ENCODE data around the gene NISCH.

NISCH gene

GRCh38 chr3:52483577-52484381 is 28.4 kb downstream of the NISCH start:
- TF ChIP-seq CTCF (IDR thresholded peaks at IDR 0.05; ENCODE audit: low read depth, low read length), result no peak
- no peak for TF ChIP-seq EZH2phosphoT487 (IDR thresholded peaks at IDR 0.05; ENCODE audit: low read depth)
- Histone ChIP-seq H3K4me1 (ENCODE audit: low read length) (no peaks in the 10 kb centered on the region), H3K27me3 (ENCODE audit: low read depth, low read length) (no peaks in the 10 kb centered on the region), H3K9me3 (ENCODE audit: insufficient read depth, low read length) (no peaks in the 10 kb centered on the region), H3K27ac (ENCODE audit: low read length) (no peak overlapping the region), H3K79me2 (ENCODE audit: low read length) (no peaks in the 10 kb centered on the region), H3K4me3 (ENCODE audit: low read length) (no peak overlapping the region), H3K9ac (ENCODE audit: low read length) (no peak overlapping the region), H3K36me3 (replicated peaks; ENCODE audit: low read depth, low read length) (peaks cover 41% of the 10 kb centered on the region), H3K4me2 (ENCODE audit: low read length) (no peak overlapping the region), H2AFZ (ENCODE audit: low read depth, low read length) (no peak overlapping the region), H4K20me1 (ENCODE audit: insufficient read depth, low read length) (no peaks in the 10 kb centered on the region)

- Histone ChIP-seq H4K20me1 (ENCODE audit: insufficient read depth, low read length) (no peaks in the 10 kb centered on the region), H3K9me3 (ENCODE audit: insufficient read depth, low read length) (no peaks in the 10 kb centered on the region), H3K4me1 (ENCODE audit: low read length) (no peaks in the 10 kb centered on the region), H3K4me3 (ENCODE audit: low read length) (no peak overlapping the region), H3K9ac (ENCODE audit: low read length) (no peak overlapping the region), H3K79me2 (ENCODE audit: low read length) (no peaks in the 10 kb centered on the region), H3K27ac (ENCODE audit: low read length) (no peak overlapping the region), H2AFZ (ENCODE audit: low read depth, low read length) (no peak overlapping the region), H3K4me2 (ENCODE audit: low read length) (no peak overlapping the region), H3K36me3 (replicated peaks; ENCODE audit: low read depth, low read length) (peaks cover 40% of the 10 kb centered on the region), H3K27me3 (ENCODE audit: low read depth, low read length) (no peaks in the 10 kb centered on the region)
- TF ChIP-seq EZH2phosphoT487 (IDR thresholded peaks at IDR 0.05; ENCODE audit: low read depth) (no peak), CTCF (IDR thresholded peaks at IDR 0.05; ENCODE audit: low read depth, low read length) (no peak)
Measured at GRCh38 chr3:52484680-52485461, 29.5 kb downstream of the NISCH start.

DNA sequence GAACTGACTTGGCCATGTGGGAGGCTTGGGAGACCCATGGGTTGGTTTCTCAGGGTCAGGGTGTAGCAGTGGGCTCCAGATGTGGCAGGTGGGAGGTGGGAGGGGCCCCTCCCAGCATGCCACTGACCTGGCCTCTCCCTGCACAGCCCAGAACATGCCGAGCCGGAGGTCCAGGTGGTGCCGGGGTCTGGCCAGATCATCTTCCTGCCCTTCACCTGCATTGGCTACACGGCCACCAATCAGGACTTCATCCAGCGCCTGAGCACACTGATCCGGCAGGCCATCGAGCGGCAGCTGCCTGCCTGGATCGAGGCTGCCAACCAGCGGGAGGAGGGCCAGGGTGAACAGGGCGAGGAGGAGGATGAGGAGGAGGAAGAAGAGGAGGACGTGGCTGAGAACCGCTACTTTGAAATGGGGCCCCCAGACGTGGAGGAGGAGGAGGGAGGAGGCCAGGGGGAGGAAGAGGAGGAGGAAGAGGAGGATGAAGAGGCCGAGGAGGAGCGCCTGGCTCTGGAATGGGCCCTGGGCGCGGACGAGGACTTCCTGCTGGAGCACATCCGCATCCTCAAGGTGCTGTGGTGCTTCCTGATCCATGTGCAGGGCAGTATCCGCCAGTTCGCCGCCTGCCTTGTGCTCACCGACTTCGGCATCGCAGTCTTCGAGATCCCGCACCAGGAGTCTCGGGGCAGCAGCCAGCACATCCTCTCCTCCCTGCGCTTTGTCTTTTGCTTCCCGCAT is 31.8 kb downstream of the NISCH start:
- TF ChIP-seq EZH2phosphoT487 (IDR thresholded peaks at IDR 0.05; ENCODE audit: low read depth) (no peak), CTCF (IDR thresholded peaks at IDR 0.05; ENCODE audit: low read depth, low read length) (no peak)
- Histone ChIP-seq H2AFZ (ENCODE audit: low read depth, low read length) (no peak overlapping the region), H3K79me2 (ENCODE audit: low read length) (no peaks in the 10 kb centered on the region), H3K36me3 (replicated peaks; ENCODE audit: low read depth, low read length) (peaks cover 38% of the 10 kb centered on the region), H3K4me1 (ENCODE audit: low read length) (no peaks in the 10 kb centered on the region), H3K4me2 (ENCODE audit: low read length) (no peak overlapping the region), H3K27ac (ENCODE audit: low read length) (no peak overlapping the region), H3K9ac (ENCODE audit: low read length) (no peak overlapping the region), H3K4me3 (ENCODE audit: low read length) (no peak overlapping the region), H3K9me3 (ENCODE audit: insufficient read depth, low read length) (no peaks in the 10 kb centered on the region), H4K20me1 (ENCODE audit: insufficient read depth, low read length) (no peaks in the 10 kb centered on the region), H3K27me3 (ENCODE audit: low read depth, low read length) (no peaks in the 10 kb centered on the region)

Measured in OCI-LY3 (cell line).